Gastroesophageal sphincter (tissue), 3 donors: ENCODE data around the gene NSDHL.

Experiments used
- CTCF ChIP-seq, 4 experiments: fragments of 200-600 bp in 2 of 4; fragments of 450-650 bp in 2 of 4; sonication (generic) in 1 of 4; IDR thresholded peaks; one replicate each; pipeline ENCODE4 v1.5.1; 2017 to 2019; ENCODE audit warnings: antibody characterized with exemption in 4 of 4, mild to moderate bottlenecking in 2 of 4, moderate library complexity in 2 of 4
- POLR2A ChIP-seq, 2 donors: fragments of 450-650 bp; IDR thresholded peaks; one replicate each; pipeline ENCODE4 v1.6.1; 2017; ENCODE audit warnings: antibody characterized with exemption in 2 of 2, mild to moderate bottlenecking in 2 of 2, moderate library complexity in 1 of 2
- POLR2AphosphoS5 ChIP-seq: sonication (generic); formaldehyde crosslinking; IDR thresholded peaks from one replicate; pipeline ENCODE4 v1.6.1; 2017; ENCODE audit warnings: antibody characterized with exemption

- TF ChIP-seq CTCF (IDR thresholded peaks at IDR 0.05) (no peak), POLR2AphosphoS5 (no peak), POLR2A (IDR thresholded peaks at IDR 0.05) (no peak)
Observed at GRCh38 chrX:152899874-152900719, 69.2 kb downstream of the NSDHL start.
